Activated B cell treated with CpG ODN at 0.5 μM for 24 hours (primary cell): ENCODE measurements around the gene BBS7. TPM values are rescaled to one million over a fixed set of nuclear protein-coding genes. Genes with fewer than 3 reads are reported as not detected.

Source experiments
- ATAC-seq: fragments of 200-7000 bp; cut with Tn5 transposase; one replicate; pipeline ENCODE4 v1.10.0; 2021; ENCODE audit warnings: low read depth, mild to moderate bottlenecking, moderate library complexity
- CTCF ChIA-PET: fragments of 350-600 bp; sonication (Branson Sonifier 250); formaldehyde crosslinking; loops from one replicate; lab custom pipeline; 2021; ENCODE audit warnings: antibody characterized with exemption; lab: Charles Lee
- POLR2A ChIA-PET: fragments of 350-600 bp; sonication (Branson Sonifier 250); formaldehyde crosslinking; loops from one replicate; lab custom pipeline; 2021; ENCODE audit warnings: antibody characterized with exemption; lab: Charles Lee
- DNase-seq: peaks from one replicate; pipeline ENCODE4 v3.0.0; 2022
- H3K27ac Mint-ChIP-seq: one replicate; pipeline ENCODE4 v1.8.0; 2020; ENCODE audit warnings: mixed read lengths
- H3K27me3 Mint-ChIP-seq: one replicate; pipeline ENCODE4 v1.8.0; 2021; ENCODE audit warnings: mixed read lengths
- H3K36me3 Mint-ChIP-seq: one replicate; pipeline ENCODE4 v1.8.0; 2021; ENCODE audit warnings: low read depth, mixed read lengths
- H3K4me1 Mint-ChIP-seq: one replicate; pipeline ENCODE4 v1.8.0; 2021; ENCODE audit warnings: mixed read lengths
- H3K4me3 Mint-ChIP-seq: one replicate; pipeline ENCODE4 v1.8.0; 2020; ENCODE audit warnings: mild to moderate bottlenecking, mixed read lengths
- H3K9me3 Mint-ChIP-seq: one replicate; pipeline ENCODE4 v1.8.0; 2020; ENCODE audit warnings: mixed read lengths
- CTCF ChIP-seq: fragments of 200-600 bp; IDR thresholded peaks from one replicate; pipeline ENCODE4 v1.8.0; 2022; ENCODE audit warnings: antibody characterized with exemption, mild to moderate bottlenecking
- intact Hi-C: fragments of 100-400 bp; cut with micrococcal nuclease; formaldehyde crosslinking; loops from one replicate; pipeline ENCODE4 v1.15.1; 2024
- total RNA-seq: library from RNA; stranded (reverse); gene quantifications from 2 replicates; pipeline ENCODE4 v1.2.3, GENCODE V29; 2022

Gene BBS7
- total RNA-seq, 1 donor from 2014 or later, result 9.4 TPM

- CTCF ChIA-PET, result no interaction called here
- POLR2A ChIA-PET, result no interaction called here
- DNase-seq (no peak), ATAC-seq (no peak)
- no peaks in the 10 kb centered on the region for H3K36me3 Mint-ChIP-seq
- H3K9me3 Mint-ChIP-seq, result peaks cover 5% of the 10 kb centered on the region
- H3K27ac Mint-ChIP-seq, result no peak overlapping the region
- H3K4me1 Mint-ChIP-seq, result no peaks in the 10 kb centered on the region
- intact Hi-C loops, result no loop called here
- H3K27me3 Mint-ChIP-seq, result peaks cover 20% of the 10 kb centered on the region
- TF ChIP-seq CTCF, result no peak
- H3K4me3 Mint-ChIP-seq, result no peak overlapping the region
Observed at GRCh38 chr4:121778991-121779628, 91.2 kb downstream of the BBS7 start.

DNA sequence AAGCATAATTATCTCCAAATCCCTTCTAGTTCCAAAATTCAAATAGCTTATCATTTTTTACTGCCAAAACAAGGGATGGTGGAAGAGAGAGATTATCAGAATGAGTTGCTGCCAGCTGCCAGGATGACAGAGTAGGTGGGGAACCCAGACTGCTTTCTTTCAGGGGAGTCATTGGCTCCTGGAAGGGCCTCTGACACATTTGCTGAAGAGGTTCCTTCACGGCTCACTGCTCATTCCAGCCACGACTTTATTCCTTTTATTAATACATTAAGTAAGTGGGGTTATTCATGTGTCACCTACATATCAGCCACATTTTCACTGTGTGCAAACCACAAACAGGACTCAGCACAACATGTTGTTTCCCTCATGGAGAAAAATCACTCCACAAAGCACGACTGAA lies 92.6 kb downstream of the BBS7 start:
- no peak for TF ChIP-seq CTCF
- DNase-seq (no peak), ATAC-seq (no peak)
- Mint-ChIP-seq H3K9me3 (no peaks in the 10 kb centered on the region), H3K4me1 (no peaks in the 10 kb centered on the region), H3K36me3 (no peaks in the 10 kb centered on the region), H3K27me3 (peaks cover 13% of the 10 kb centered on the region), H3K4me3 (no peak overlapping the region), H3K27ac (no peak overlapping the region)
- ChIA-PET CTCF (no interaction called here), POLR2A (no interaction called here)
- intact Hi-C loops, result no loop called here

GRCh38 chr4:121776610-121777401 lies 93.5 kb downstream of the BBS7 start:
- DNase-seq, result no peak
- Mint-ChIP-seq H3K27me3 (peaks cover 13% of the 10 kb centered on the region), H3K9me3 (no peaks in the 10 kb centered on the region), H3K36me3 (no peaks in the 10 kb centered on the region), H3K4me3 (no peak overlapping the region), H3K4me1 (no peaks in the 10 kb centered on the region), H3K27ac (no peak overlapping the region)
- no peak for ATAC-seq
- intact Hi-C loops, result no loop called here
- TF ChIP-seq CTCF, result no peak
- ChIA-PET CTCF (no interaction called here), POLR2A (no interaction called here)

Other genes with a start within 250 kb of the BBS7 start
- 86.8 and 89.9 TPM in 2 replicates for gene ANXA5, start 173.5 kb downstream of the BBS7 start, total RNA-seq
- not detected in 2 replicates for gene SMIM43, start 105.3 kb downstream of the BBS7 start, total RNA-seq
- gene EXOSC9, start 69.2 kb downstream of the BBS7 start, total RNA-seq, result 37.5 and 39.1 TPM in 2 replicates
- 1.4 and 2.0 TPM in 2 replicates for gene CCNA2, start 46.6 kb downstream of the BBS7 start, total RNA-seq
- gene TRPC3, start 81.6 kb upstream of the BBS7 start, total RNA-seq, result not detected in 2 replicates